Stimulated activated naive B cell treated with anti-CD40 and anti-IgM and Interleukin-4, amounts not matched to agents 10 μg/mL and 1 μg/mL and 100 μg/mL, for 72 hours (primary cell): Measurements from ENCODE around the gene CLSTN1.
"Not testable (repeated sequence)": the region's sequence is repeated elsewhere in the genome, so short reads cannot be mapped to it uniquely, and the experiment has no call there.

Source experiments
- ATAC-seq, 2 donors: fragments of 150-1000 bp; cut with Tn5 transposase; replicated peaks; 2 replicates each; pipeline ENCODE4 v1.10.0; 2021; ENCODE audit warnings: moderate library complexity in 1 of 2
- DNase-seq: peaks from one replicate; pipeline ENCODE4 v3.0.0; 2021
- H3K27ac Mint-ChIP-seq: one replicate; pipeline ENCODE4 v1.8.0; 2022; ENCODE audit warnings: mild to moderate bottlenecking, mixed read lengths
- H3K27me3 Mint-ChIP-seq, 2 donors: one replicate each; pipeline ENCODE4 v1.8.0; 2022; ENCODE audit warnings: mixed read lengths in 2 of 2
- H3K36me3 Mint-ChIP-seq, 2 donors: one replicate each; pipeline ENCODE4 v1.8.0; 2022; ENCODE audit warnings: mixed read lengths in 2 of 2, mild to moderate bottlenecking in 1 of 2
- H3K4me1 Mint-ChIP-seq, 2 donors: one replicate each; pipeline ENCODE4 v1.8.0; 2022; ENCODE audit warnings: mixed read lengths in 2 of 2, mild to moderate bottlenecking in 1 of 2
- H3K4me3 Mint-ChIP-seq, 2 donors: one replicate each; pipeline ENCODE4 v1.8.0; 2022; ENCODE audit warnings: mild to moderate bottlenecking in 2 of 2, mixed read lengths in 2 of 2, moderate library complexity in 1 of 2
- H3K9me3 Mint-ChIP-seq, 2 donors: one replicate each; pipeline ENCODE4 v1.8.0; 2022; ENCODE audit warnings: mixed read lengths in 2 of 2, mild to moderate bottlenecking in 1 of 2

CLSTN1 gene

GRCh38 chr1:9762446-9762845 lies 61.3 kb downstream of the CLSTN1 start:
- Mint-ChIP-seq H3K4me1 (peaks cover 11 to 14% of the 10 kb centered on the region in 2 donors), H3K36me3 (peaks cover 11 to 22% of the 10 kb centered on the region in 2 donors)
- H3K27ac Mint-ChIP-seq, H3K4me3 Mint-ChIP-seq, DNase-seq, H3K9me3 Mint-ChIP-seq, ATAC-seq, H3K27me3 Mint-ChIP-seq: not testable (repeated sequence)

GRCh38 chr1:9761855-9762254 lies 61.9 kb downstream of the CLSTN1 start:
- no peak for DNase-seq

GRCh38 chr1:9760824-9761223 lies 62.9 kb downstream of the CLSTN1 start:
- no peak overlapping the region for H3K27ac Mint-ChIP-seq
- no peak for ATAC-seq
- H3K4me3 Mint-ChIP-seq = no peak overlapping the region
- H3K4me1 Mint-ChIP-seq = peaks cover 11 to 14% of the 10 kb centered on the region in 2 donors
- DNase-seq = no peak
- peaks cover 11 to 22% of the 10 kb centered on the region in 2 donors for H3K36me3 Mint-ChIP-seq
- H3K27me3 Mint-ChIP-seq = no peaks in the 10 kb centered on the region
- H3K9me3 Mint-ChIP-seq = no peaks in the 10 kb centered on the region

More at GRCh38 chr1:9761855-9762254, 61.9 kb downstream of the CLSTN1 start:
- Mint-ChIP-seq H3K27ac (no peak overlapping the region), H3K36me3 (peaks cover 11 to 22% of the 10 kb centered on the region in 2 donors), H3K27me3 (no peaks in the 10 kb centered on the region), H3K9me3 (no peaks in the 10 kb centered on the region), H3K4me3 (no peak overlapping the region), H3K4me1 (peaks cover 11 to 14% of the 10 kb centered on the region in 2 donors)
- no peak for ATAC-seq

GRCh38 chr1:9759939-9760338 lies 63.8 kb downstream of the CLSTN1 start:
- H3K27me3 Mint-ChIP-seq = no peaks in the 10 kb centered on the region
- DNase-seq (no peak), ATAC-seq (no peak)
- H3K4me3 Mint-ChIP-seq = no peak overlapping the region
- H3K27ac Mint-ChIP-seq = no peak overlapping the region
- H3K4me1 Mint-ChIP-seq = peaks cover 11 to 14% of the 10 kb centered on the region in 2 donors
- no peaks in the 10 kb centered on the region for H3K9me3 Mint-ChIP-seq
- peaks cover 11 to 29% of the 10 kb centered on the region in 2 donors for H3K36me3 Mint-ChIP-seq

- Mint-ChIP-seq H3K36me3 (peaks cover 12 to 26% of the 10 kb centered on the region in 2 donors), H3K27me3 (no peaks in the 10 kb centered on the region), H3K4me1 (peaks cover 6 to 8% of the 10 kb centered on the region in 2 donors), H3K27ac (no peak overlapping the region), H3K4me3 (no peak overlapping the region), H3K9me3 (no peaks in the 10 kb centered on the region)
- ATAC-seq (no peak), DNase-seq (no peak)
Observed at GRCh38 chr1:9758559-9759121, 65.1 kb downstream of the CLSTN1 start.

GRCh38 chr1:9755441-9755995 lies 68.2 kb downstream of the CLSTN1 start:
- Mint-ChIP-seq H3K36me3 (peaks cover 14 to 38% of the 10 kb centered on the region in 2 donors), H3K4me3 (no peak overlapping the region)

GRCh38 chr1:9753121-9753531 lies 70.6 kb downstream of the CLSTN1 start:
- peaks cover 25 to 52% of the 10 kb centered on the region in 2 donors for H3K36me3 Mint-ChIP-seq
- no peaks in the 10 kb centered on the region for H3K9me3 Mint-ChIP-seq
- ATAC-seq (no peak), DNase-seq (no peak)
- no peak overlapping the region for H3K4me3 Mint-ChIP-seq
- no peak overlapping the region for H3K27ac Mint-ChIP-seq
- peaks cover 11 to 21% of the 10 kb centered on the region in 2 donors for H3K4me1 Mint-ChIP-seq
- H3K27me3 Mint-ChIP-seq = no peaks in the 10 kb centered on the region

More at GRCh38 chr1:9755441-9755995, 68.2 kb downstream of the CLSTN1 start:
- DNase-seq (no peak), ATAC-seq (no peak)
- H3K4me1 Mint-ChIP-seq = peaks cover 13 to 20% of the 10 kb centered on the region in 2 donors
- H3K27ac Mint-ChIP-seq = peak overlapping the region; percentile 37
- no peaks in the 10 kb centered on the region for H3K27me3 Mint-ChIP-seq
- no peaks in the 10 kb centered on the region for H3K9me3 Mint-ChIP-seq

GRCh38 chr1:9751971-9752370 lies 71.8 kb downstream of the CLSTN1 start:
- Mint-ChIP-seq H3K36me3 (peaks cover 27 to 55% of the 10 kb centered on the region in 2 donors), H3K4me1 (peaks cover 11 to 21% of the 10 kb centered on the region in 2 donors), H3K27ac (peak overlapping the region; percentile 33), H3K4me3 (no peak overlapping the region), H3K9me3 (no peaks in the 10 kb centered on the region), H3K27me3 (no peaks in the 10 kb centered on the region)
- no peak for ATAC-seq
- no peak for DNase-seq

- Mint-ChIP-seq H3K9me3 (no peaks in the 10 kb centered on the region), H3K4me1 (peaks cover 11 to 21% of the 10 kb centered on the region in 2 donors), H3K4me3 (no peak overlapping the region), H3K27me3 (no peaks in the 10 kb centered on the region), H3K36me3 (peaks cover 31 to 44% of the 10 kb centered on the region in 2 donors), H3K27ac (no peak overlapping the region)
- DNase-seq = no peak
- ATAC-seq = no peak
Observed at GRCh38 chr1:9749361-9749760, 74.4 kb downstream of the CLSTN1 start.

GRCh38 chr1:9748391-9748790 lies 75.4 kb downstream of the CLSTN1 start:
- H3K27me3 Mint-ChIP-seq, ATAC-seq, H3K9me3 Mint-ChIP-seq, DNase-seq, H3K4me3 Mint-ChIP-seq: not testable (repeated sequence)
- Mint-ChIP-seq H3K4me1 (peaks cover 11 to 21% of the 10 kb centered on the region in 2 donors), H3K27ac (peak overlapping the region; percentile 4), H3K36me3 (peaks cover 35 to 48% of the 10 kb centered on the region in 2 donors)

GRCh38 chr1:9746651-9747050 lies 77.1 kb downstream of the CLSTN1 start:
- Mint-ChIP-seq H3K36me3 (peaks cover 37 to 39% of the 10 kb centered on the region in 2 donors), H3K27ac (no peak overlapping the region), H3K27me3 (no peaks in the 10 kb centered on the region), H3K9me3 (no peaks in the 10 kb centered on the region), H3K4me1 (peaks cover 5 to 13% of the 10 kb centered on the region in 2 donors), H3K4me3 (no peak overlapping the region)
- DNase-seq (no peak), ATAC-seq (no peak)

- no peak overlapping the region for H3K27ac Mint-ChIP-seq
- no peaks in the 10 kb centered on the region for H3K27me3 Mint-ChIP-seq
- no peaks in the 10 kb centered on the region for H3K9me3 Mint-ChIP-seq
- H3K36me3 Mint-ChIP-seq = peaks cover 33 to 37% of the 10 kb centered on the region in 2 donors
- peaks cover 3 to 9% of the 10 kb centered on the region in 2 donors for H3K4me1 Mint-ChIP-seq
- DNase-seq (no peak), ATAC-seq (no peak)
- H3K4me3 Mint-ChIP-seq = no peak overlapping the region
Observed at GRCh38 chr1:9746211-9746610, 77.6 kb downstream of the CLSTN1 start.

GRCh38 chr1:9744106-9744799 lies 79.5 kb downstream of the CLSTN1 start:
- ATAC-seq (no peak), DNase-seq (no peak)
- no peaks in the 10 kb centered on the region for H3K27me3 Mint-ChIP-seq
- H3K27ac Mint-ChIP-seq = no peak overlapping the region
- H3K9me3 Mint-ChIP-seq = no peaks in the 10 kb centered on the region
- peaks cover 35 to 37% of the 10 kb centered on the region in 2 donors for H3K36me3 Mint-ChIP-seq
- H3K4me1 Mint-ChIP-seq = no peaks in the 10 kb centered on the region
- no peak overlapping the region for H3K4me3 Mint-ChIP-seq

GRCh38 chr1:9737671-9738070 lies 86.1 kb downstream of the CLSTN1 start:
- Mint-ChIP-seq H3K27me3 (no peaks in the 10 kb centered on the region), H3K27ac (no peak overlapping the region), H3K4me3 (no peak overlapping the region)

GRCh38 chr1:9737057-9737456 lies 86.7 kb downstream of the CLSTN1 start:
- Mint-ChIP-seq H3K4me1 (peaks cover 15 to 24% of the 10 kb centered on the region in 2 donors), H3K27ac (no peak overlapping the region), H3K27me3 (no peaks in the 10 kb centered on the region), H3K9me3 (no peaks in the 10 kb centered on the region), H3K36me3 (peaks cover 45 to 59% of the 10 kb centered on the region in 2 donors), H3K4me3 (no peak overlapping the region)
- no peak for DNase-seq
- no peak for ATAC-seq

More at GRCh38 chr1:9737671-9738070, 86.1 kb downstream of the CLSTN1 start:
- Mint-ChIP-seq H3K4me1 (peaks cover 12 to 18% of the 10 kb centered on the region in 2 donors), H3K36me3 (peaks cover 41 to 55% of the 10 kb centered on the region in 2 donors), H3K9me3 (no peaks in the 10 kb centered on the region)
- no peak for ATAC-seq
- no peak for DNase-seq
